ENCODE results near the gene EFHC1.

EFHC1 gene

DNA sequence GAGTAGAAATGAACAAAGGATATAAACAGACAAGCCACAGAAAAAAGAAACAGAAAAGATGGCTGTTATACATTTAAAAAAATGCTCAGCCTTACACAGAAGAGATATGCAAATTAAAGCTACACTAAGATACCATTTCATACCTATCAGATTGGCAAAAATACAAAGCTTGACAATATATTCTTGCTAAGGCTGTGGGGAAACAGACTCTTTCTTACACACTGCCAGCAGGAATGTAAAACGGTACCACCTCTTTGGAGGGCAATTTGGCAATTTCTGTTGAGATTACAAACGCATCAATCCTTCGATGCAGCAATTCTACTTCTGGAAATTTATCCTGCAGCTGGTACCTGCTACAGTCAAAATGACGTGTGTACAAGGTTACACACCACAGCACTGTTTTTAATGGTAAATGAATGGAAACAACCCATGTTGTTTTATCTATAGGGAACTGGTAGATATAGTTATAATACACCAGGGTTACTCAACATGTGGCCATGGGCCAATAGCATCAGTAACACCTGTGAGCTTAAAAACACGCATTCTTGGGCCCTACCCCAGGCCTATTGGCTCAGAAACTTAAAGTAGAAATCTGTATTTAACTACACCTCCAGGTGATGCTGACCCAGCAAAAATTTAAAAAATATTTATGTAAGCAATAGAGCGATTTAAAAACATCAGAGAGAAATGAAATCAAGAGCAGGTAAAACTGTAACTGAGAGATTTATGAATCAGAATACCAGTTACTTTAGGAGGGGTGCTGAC, 103.4 kb downstream of the EFHC1 start:
- no peak for DNase-seq

DNA sequence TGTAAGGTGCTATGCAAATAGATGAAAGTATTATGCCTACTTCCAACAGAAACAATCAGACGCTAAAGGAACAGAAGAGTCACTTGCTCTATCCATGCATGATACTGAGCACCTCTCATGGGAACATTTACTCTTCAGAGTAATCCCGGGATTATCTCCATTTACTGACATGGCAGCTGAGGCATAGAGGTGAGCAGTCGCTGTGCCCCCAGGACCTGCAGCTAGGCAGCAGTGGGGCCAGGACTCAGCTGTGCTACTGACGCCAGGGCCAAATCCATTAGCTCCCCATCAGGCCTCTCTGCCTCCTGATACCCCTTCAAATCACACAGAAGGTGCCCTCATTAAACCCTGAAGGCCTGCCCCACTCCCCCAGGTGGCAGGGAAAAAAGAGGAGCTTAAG, 104.8 kb downstream of the EFHC1 start:
- DNase-seq: no peak

DNA sequence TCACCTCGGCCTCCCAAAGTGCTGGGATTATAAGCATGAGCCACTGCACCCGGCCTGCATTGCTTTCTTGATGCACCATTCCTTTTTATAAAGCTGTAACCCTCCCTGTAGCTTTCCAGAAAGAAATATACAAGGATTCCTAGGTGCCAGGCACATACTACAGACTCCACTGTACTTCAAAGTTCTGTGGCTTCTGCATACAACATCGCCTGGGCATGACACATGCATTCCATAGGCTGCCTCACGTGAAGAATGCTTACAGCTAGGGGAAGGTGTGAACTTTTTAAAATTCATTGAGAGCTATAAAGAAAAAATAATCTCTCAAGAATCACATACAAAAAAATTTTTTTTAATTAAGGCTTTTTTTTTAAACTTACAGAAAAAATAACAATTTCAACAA, 106.5 kb downstream of the EFHC1 start:
- no peak for DNase-seq

GRCh38 chr6:52527436-52527835, 107.3 kb downstream of the EFHC1 start:
- no peak for DNase-seq

- DNase-seq: no peak
These were observed 109.2 kb downstream of the EFHC1 start for GRCh38 chr6:52529311-52529710.

- no peak for DNase-seq
These were observed 110.2 kb downstream of the EFHC1 start for GRCh38 chr6:52530351-52530750.

DNA sequence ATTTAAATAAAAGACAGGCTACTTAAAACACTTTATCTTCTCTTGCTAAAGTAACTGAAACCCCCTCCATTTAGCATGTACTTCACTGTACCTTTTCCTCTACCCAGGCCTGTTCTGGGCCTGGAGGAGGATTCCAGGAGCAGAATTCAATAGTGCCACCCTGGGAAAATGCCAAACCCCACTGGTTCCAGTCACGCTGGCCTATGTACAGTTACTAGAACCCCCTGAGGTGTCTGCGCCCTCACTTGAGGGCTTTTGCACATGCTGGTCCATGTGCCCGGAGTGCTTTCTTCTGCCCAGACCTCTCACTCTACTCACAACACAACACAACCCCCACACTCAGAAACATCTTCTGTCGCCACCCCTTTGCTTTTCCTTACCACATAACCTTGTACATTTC, 111.3 kb downstream of the EFHC1 start:
- DNase-seq: no peak

DNA sequence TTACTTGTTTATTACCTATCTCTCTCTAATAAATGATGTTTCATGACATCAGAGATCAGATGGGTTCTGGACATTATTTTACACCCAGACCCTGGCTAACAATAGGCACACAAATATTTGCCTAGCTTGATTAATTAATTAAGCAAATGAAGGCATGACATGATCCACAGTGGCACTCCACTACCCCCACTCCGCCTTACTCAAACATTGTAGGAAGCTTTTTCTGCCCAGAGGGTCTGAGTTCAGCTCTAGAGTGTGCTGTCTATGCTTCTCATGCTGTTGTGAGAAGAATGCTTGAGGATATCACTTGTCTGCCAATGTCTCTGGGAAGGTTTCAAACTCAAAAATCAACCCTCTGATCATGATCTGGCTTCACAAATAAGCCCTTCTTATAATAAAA, 111.7 kb downstream of the EFHC1 start:
- no peak for DNase-seq

DNA sequence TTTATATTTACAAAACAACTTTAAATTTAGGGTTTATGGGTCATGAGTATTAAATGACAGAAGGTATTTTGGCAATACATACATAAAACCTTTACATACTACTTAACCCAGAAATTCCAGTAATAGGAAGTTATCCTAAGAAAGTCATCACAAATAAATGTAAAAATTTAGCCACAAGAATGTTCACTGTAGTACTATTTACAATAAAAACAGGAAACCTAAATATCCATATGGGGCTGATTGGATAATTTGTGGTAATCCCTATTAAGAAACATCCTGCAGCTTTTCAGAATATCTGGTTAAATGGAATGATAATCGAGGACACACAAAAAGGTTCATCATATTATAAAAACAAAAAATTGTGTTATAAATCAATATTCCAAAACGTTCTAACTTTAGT, 112.3 kb downstream of the EFHC1 start:
- no peak for DNase-seq

DNA sequence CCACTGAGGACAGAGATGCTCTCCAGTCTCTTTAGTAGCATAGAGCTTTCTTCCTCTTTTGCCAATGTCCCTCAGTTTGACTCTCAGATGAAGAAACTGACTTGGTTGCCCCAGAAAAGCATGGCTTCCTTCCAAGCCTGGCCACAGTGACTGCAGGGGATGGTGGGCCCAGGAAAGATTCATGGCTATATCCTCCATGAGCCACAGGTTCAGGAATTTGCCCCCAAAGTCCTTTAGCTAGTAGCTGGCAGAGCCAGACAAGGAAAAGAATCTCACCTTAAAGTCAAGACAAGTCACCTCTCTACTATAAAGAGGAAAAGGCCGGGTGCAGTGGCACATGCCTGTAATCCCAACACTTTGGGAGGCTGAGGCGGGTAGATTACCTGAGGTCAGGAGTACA, 113.3 kb downstream of the EFHC1 start:
- no peak for DNase-seq

GRCh38 chr6:52534363-52534762, 114.2 kb downstream of the EFHC1 start:
- DNase-seq: no peak

- no peak for DNase-seq
These were observed 114.8 kb downstream of the EFHC1 start for GRCh38 chr6:52534966-52535390.

DNA sequence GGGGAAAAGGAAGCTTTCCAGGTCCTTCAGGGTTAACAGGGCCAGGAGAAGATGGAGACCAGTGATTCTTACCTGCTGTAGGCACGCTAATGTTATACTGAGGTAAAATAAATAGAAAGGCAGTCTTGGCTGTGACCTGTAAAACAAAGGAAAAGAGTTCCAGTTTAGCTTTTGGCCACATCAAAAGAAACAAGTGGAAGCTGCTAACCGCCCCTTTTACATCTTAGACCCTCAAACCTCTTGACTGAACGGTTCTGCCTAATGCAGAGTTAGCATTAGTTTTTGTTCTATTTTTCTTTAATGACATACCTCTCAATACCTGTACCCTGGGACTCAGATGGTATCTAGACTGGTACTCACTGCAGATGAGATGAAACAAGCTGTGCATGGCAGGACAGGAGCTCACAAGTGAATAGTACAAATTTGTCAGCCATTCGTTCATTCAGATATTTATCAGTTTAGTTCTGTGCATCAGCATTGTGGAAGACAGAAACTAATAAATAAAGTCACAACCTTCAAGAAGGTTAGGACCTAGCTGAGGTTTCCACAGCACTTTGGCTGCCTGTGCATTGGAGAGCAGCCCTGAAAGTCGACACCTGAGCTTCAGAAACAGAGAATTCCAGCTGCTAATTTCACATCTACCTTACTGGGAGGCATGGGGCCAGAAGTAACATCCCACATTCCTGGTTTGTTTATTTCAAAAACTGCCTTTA, 115.7 kb downstream of the EFHC1 start:
- DNase-seq: no peak

- no peak for DNase-seq
These were observed 116.3 kb downstream of the EFHC1 start for GRCh38 chr6:52536424-52536916.

DNA sequence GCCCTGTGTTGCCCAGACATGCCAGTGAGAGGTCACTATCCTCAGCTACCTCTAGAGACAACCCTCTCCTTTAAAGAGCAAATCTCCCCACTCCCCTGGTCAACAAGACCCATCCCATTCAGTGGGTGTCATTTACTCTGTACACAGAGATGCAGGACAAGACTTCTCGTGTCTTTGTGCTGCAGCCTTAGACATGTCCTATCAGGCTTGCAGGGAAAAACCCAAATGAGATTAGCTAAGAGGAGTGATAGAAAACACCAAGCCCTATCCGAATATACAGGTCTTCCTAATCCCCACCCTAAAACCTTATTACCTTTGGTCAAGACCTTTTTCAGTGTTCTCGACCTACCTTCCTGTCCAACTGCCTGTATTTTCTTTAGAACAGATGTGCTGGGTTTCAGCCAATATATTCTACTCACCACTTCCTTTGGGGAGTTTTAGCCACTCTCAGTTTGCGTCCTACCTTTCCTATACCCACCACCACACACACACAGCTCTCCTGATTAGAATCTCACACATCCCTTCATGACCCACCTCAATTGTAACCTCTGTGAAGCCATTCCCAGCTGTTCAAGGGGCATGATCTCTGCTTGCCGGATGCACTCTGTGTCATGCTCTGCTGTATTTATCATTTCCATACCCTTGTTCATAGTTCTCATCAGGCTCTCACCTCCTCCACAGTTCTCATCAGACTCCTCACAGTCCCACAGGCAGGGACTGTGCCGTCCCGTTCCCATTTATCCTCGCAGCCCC, 117.0 kb downstream of the EFHC1 start:
- no peak for DNase-seq

DNA sequence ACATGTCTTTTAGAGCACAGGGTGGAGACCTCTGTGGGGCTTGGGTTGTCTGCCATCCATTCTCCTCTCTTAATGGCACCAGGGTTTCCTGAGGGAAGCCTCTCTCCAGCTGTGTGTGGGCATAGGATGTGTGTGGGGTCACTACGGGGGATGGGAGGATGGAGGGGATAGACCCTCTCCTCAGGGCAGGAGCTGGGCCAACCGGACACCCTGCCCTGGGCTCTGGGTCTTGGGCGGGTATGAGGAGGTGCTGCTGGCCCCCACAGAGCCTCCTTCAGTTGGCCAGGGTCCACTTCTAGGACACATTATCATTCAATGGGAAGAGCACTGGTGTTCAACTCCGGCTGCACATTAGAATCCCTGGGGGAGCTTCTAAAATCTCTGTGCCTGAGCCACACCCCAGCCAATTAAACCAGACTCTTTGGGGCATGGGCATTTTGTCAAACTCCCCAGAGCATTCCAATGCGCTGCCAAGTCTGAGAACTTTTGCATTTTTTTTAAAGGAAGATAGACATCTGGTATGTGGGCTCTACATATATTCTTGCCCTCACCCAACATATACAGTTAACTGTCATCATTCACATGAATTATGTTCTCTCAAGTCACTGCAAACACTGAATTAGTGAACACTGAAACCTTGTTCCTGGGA, 118.2 kb downstream of the EFHC1 start:
- no peak for DNase-seq

GRCh38 chr6:52538901-52539354, 118.8 kb downstream of the EFHC1 start:
- no peak for DNase-seq

DNA sequence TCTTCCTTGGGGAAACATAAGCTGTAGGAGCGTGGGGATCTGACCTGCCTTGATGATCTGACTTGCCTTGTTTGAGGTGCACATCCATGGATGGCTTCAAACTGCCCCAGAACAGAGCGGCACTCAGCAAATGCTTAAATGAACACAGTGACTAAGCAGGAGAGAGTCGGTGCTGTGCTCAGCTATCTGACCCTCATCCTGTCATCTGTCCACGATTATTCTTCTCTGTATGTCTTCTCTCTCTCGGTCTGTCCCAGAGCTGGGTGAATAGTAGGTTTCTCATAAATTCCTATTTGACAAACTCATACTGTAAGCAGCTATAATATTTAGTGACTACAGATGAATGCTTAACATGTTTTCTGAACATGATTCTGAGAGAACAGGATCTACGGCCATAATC, 119.5 kb downstream of the EFHC1 start:
- DNase-seq: no peak

GRCh38 chr6:52540286-52540902, 120.3 kb downstream of the EFHC1 start:
- no peak for DNase-seq

DNA sequence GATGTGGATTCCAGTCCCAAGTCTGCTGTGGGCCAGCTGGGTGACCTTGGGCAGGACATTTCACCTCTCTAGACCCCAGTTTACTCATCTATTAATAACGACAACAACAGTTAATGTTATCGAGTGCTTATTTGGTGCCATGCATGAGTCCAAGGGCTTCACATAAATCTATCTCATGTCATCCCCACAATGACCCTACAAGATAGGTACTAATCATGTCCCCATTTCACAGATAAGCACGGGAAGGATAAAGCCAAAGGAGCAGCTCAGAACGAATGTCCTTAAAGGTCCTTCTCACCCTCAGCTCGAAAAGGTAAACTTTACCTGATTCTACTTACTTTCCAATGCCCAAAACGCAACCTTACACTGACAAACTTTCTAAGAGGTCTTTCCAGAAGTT, 121.0 kb downstream of the EFHC1 start:
- DNase-seq: no peak

- no peak for DNase-seq
These were observed 123.1 kb downstream of the EFHC1 start for GRCh38 chr6:52543262-52543661.
